GM19193 (cell line): ENCODE results near the gene GCNA.

Experiments
- POLR2A ChIP-seq: IDR thresholded peaks from 4 replicates; pipeline ENCODE4 v1.6.1; 2011; ENCODE audit not compliant: insufficient read depth, insufficient read length; ENCODE audit errors: extremely low read depth

The GCNA gene, protein sequence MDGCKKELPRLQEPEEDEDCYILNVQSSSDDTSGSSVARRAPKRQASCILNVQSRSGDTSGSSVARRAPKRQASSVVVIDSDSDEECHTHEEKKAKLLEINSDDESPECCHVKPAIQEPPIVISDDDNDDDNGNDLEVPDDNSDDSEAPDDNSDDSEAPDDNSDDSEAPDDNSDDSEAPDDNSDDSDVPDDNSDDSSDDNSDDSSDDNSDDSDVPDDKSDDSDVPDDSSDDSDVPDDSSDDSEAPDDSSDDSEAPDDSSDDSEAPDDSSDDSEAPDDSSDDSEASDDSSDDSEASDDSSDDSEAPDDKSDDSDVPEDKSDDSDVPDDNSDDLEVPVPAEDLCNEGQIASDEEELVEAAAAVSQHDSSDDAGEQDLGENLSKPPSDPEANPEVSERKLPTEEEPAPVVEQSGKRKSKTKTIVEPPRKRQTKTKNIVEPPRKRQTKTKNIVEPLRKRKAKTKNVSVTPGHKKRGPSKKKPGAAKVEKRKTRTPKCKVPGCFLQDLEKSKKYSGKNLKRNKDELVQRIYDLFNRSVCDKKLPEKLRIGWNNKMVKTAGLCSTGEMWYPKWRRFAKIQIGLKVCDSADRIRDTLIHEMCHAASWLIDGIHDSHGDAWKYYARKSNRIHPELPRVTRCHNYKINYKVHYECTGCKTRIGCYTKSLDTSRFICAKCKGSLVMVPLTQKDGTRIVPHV

GRCh38 chrX:71578253-71579135, at the start of gene GCNA:
Gene GCNA (plus strand): TSS chrX:71578437. CDS start chrX:71580822, 2,385 bp downstream.
- no peak for TF ChIP-seq POLR2A

GRCh38 chrX:71532078-71532752, 46.0 kb upstream of the GCNA start:
- TF ChIP-seq POLR2A, result no peak

DNA sequence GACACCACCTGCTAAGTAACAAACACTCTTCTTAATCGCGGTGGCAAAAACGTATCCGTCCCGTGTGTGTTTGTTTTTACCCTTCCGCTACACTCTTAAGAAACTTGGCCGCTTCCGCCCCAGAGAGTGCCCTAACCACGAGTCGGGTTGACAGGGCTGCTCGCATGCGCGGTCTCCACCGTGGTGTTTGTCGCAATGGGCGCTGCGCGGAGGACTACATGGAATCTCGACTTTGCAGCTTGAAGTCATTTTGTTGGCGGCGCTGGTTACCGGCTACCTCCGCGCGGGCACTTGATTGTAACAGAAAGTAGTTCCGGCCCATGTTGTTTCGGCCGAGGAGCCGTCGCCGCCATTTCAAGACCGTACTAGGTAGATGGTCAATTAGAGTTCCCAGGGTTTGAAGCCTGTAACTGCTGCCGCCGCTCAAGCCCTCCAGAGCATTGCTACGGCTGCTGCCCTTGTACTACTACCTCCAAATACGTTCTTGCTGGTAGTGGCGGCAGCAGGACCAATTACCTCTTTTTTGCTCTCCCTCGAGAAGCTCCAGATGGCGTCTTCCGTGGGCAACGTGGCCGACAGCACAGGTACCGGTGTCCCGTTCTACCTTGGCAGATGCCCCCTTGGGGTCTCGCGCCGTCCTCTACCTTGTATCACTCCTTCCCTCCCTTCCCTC, 45.3 kb upstream of the GCNA start, which contains the start of gene OGT:
Gene OGT, plus strand, starts transcription at position 352 of the 673 bp plus-strand sequence. Its CDS starts 196 bp downstream, at position 548.
- peak; percentile 89 for TF ChIP-seq POLR2A

- TF ChIP-seq POLR2A, result no peak
These were observed 44.8 kb upstream of the GCNA start for GRCh38 chrX:71533516-71533850.

DNA sequence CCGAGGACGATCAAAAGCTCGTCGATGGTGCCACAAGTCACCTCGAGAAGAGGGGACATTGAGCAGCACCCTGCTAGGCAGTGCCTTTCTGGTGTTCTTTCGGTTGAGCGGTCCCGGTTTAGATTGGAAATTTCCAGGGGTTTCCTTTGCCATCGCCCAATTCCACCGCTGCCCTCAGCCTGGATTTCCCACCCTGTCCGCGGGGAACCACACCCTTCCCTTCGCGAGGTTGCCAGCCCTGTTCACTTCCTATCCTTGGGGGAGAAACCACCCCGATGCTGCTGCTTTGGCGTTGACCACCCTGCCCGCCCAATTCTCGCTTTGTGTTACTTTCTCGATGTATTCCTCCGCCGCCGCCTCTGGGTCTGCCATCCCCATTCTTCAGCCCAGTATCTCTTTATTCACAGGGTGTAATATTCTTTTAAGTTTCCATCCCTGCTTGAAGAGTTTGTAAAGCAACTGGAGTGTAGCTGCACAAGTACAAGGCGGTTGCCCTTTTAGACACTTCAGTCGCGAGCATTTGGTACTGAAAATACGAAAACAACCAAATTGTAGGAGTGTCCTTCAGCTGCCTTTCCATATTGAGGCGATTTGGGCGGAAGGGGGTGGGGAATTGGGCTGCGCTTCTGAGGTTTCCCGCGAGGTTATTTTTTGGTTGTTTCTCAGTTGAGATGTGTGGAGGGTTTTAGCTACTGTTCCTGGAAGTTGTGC, 44.2 kb upstream of the GCNA start:
- peak; percentile 28 for TF ChIP-seq POLR2A

- TF ChIP-seq POLR2A, result no peak
These were observed 43.3 kb upstream of the GCNA start for GRCh38 chrX:71534773-71535544.

GRCh38 chrX:71536285-71536684, 42.0 kb upstream of the GCNA start:
- no peak for TF ChIP-seq POLR2A

- no peak for TF ChIP-seq POLR2A
These were observed 40.5 kb upstream of the GCNA start for GRCh38 chrX:71537743-71538142.

- TF ChIP-seq POLR2A, result no peak
These were observed 37.4 kb upstream of the GCNA start for GRCh38 chrX:71540801-71541200.

DNA sequence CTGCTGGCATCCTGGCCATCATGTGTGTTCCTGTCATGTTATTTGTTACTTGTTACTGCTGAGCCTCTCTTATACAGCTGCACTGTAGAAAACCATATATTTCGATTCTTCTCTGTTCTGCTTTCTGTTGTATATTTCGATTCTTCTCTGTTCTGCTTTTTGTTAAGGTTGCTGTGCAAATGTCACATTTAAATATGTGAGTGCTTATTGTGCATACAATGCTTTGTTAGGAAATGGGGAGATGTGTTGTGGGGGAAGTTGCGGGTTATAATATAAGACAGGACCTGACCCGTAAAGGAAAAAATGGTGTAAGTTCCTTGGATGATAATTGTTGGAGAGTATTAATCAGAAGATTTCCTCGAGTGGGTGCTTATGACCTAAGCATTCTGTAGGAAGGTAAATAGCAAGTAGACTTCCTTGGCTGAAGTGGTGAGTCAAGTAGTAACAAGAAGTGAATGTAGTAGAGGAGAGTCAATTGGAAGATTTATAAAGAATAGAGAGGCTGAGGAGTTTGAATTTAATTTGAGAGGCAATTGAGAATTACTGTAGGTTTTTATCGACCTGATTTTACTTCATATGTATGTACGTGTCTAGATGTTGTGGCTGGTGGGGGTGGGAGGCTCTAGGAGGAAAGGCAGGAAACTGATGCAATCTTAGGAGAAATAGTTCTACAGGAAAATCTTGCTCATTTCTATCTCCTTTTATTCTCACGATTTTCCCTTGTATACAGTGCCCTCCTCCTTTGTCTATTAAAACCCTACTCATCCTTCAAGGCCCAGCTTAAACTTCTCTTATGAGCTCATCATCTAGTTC, 36.8 kb upstream of the GCNA start:
- no peak for TF ChIP-seq POLR2A

DNA sequence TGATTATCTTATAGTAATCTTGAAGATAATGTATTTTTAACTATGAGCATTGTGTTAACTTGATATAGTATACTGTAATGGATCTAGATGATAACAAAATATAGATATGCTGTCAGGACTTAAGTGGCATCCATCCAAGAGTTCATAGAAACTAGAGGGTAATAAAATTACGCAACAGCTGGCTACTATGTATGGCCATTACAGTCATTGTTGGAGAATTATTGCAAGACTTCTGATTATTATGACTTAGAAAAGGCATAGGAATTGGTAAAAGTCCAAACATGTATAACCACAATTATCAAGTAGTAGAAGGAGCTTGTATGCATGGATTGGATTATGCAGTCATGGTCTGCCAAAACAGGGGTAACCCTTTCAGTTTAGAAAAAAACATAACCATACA, 35.8 kb upstream of the GCNA start:
- TF ChIP-seq POLR2A, result no peak

- TF ChIP-seq POLR2A, result no peak
These were observed 35.4 kb upstream of the GCNA start for GRCh38 chrX:71542825-71543224.
